GM19455 (cell line): Measurements from ENCODE around the gene NAPB.

ENCODE experiments used
- ATAC-seq: cut with Tn5 transposase; IDR thresholded peaks from one replicate; pipeline ENCODE4 v1.9.1; 2021; ENCODE audit not compliant: unreplicated experiment

The NAPB gene

GRCh38 chr20:23369072-23369823, 52.0 kb downstream of the NAPB start:
- ATAC-seq, result no peak

GRCh38 chr20:23368316-23369071, 52.8 kb downstream of the NAPB start:
- ATAC-seq, result no peak

GRCh38 chr20:23367770-23368169, 53.5 kb downstream of the NAPB start:
- no peak for ATAC-seq

- ATAC-seq, result no peak
Measured at GRCh38 chr20:23366384-23366783, 54.9 kb downstream of the NAPB start.

- no peak for ATAC-seq
Measured at GRCh38 chr20:23365390-23366165, 55.7 kb downstream of the NAPB start.

- ATAC-seq, result no peak
Measured at GRCh38 chr20:23363257-23363649, 58.0 kb downstream of the NAPB start.

- ATAC-seq, result peak; percentile 6
Measured at GRCh38 chr20:23362392-23363256, 58.7 kb downstream of the NAPB start.

- ATAC-seq, result peak; percentile 66
Measured at GRCh38 chr20:23361476-23362391, 59.6 kb downstream of the NAPB start, which contains the start of gene GZF1. Gene GZF1, plus strand, starts transcription at chr20:23362182. Its CDS starts 2,202 bp downstream, at chr20:23364384.

GRCh38 chr20:23361119-23361475, 60.2 kb downstream of the NAPB start:
- ATAC-seq, result no peak

- ATAC-seq, result no peak
Measured at GRCh38 chr20:23360531-23360930, 60.8 kb downstream of the NAPB start.

- ATAC-seq, result no peak
Measured at GRCh38 chr20:23358923-23359593, 62.2 kb downstream of the NAPB start.

- ATAC-seq, result no peak
Measured at GRCh38 chr20:23358563-23358906, 62.8 kb downstream of the NAPB start.

- ATAC-seq, result peak; percentile 71
Measured at GRCh38 chr20:23357767-23358562, 63.3 kb downstream of the NAPB start.

GRCh38 chr20:23356203-23356602, 65.1 kb downstream of the NAPB start:
- no peak for ATAC-seq

GRCh38 chr20:23350904-23351838, 70.1 kb downstream of the NAPB start:
- peak; percentile 32 for ATAC-seq

- ATAC-seq, result peak; percentile 90
Measured at GRCh38 chr20:23350196-23350903, 70.9 kb downstream of the NAPB start, which contains the start of gene NXT1. Gene NXT1, plus strand, starts transcription at chr20:23350791. Its CDS starts 3,251 bp downstream, at chr20:23354042.
